Measurements from ENCODE around the gene RNF186.

RNF186 gene

DNA sequence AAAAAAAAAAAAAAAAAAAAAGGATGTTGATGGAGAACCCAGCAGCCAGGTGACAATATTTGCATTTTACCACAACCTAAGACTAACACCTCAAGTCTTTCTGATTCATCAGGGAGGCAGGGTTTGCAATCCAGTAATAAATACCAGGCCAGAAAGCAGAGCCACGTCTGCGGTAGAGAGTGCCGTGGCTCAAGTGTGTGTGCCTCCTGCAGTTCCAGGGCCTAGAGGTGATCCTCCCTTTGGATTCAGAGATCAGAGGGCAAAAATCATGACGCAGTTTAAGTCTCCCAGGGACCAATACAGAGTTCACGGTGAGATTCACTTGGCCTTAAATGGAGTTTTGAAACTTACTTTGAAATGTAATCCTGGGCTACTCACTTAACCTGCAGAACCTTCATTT, 50.2 kb downstream of the RNF186 start:
- DNase-seq (ENCODE audit: low read depth in 2 of 2) = no peak
